Peyer's patch (tissue), 4 donors: ENCODE measurements around the gene FGGY.

ENCODE experiments used
- POLR2A ChIP-seq, 2 donors: fragments of 450-650 bp; IDR thresholded peaks; one replicate each; pipeline ENCODE4 v1.5.1; 2017; ENCODE audit warnings: antibody characterized with exemption in 2 of 2, mild to moderate bottlenecking in 2 of 2, moderate library complexity in 2 of 2
- TF ChIP-seq, protein P1 (sequence below), 6 experiments: fragments of 450-650 bp in 4 of 6; fragments of 200-600 bp in 2 of 6; sonication (generic) in 1 of 6; IDR thresholded peaks; one replicate each; pipeline ENCODE4 v1.5.1; 2017 to 2019; ENCODE audit warnings: antibody characterized with exemption in 6 of 6, mild to moderate bottlenecking in 3 of 6, moderate library complexity in 1 of 6

DNA sequence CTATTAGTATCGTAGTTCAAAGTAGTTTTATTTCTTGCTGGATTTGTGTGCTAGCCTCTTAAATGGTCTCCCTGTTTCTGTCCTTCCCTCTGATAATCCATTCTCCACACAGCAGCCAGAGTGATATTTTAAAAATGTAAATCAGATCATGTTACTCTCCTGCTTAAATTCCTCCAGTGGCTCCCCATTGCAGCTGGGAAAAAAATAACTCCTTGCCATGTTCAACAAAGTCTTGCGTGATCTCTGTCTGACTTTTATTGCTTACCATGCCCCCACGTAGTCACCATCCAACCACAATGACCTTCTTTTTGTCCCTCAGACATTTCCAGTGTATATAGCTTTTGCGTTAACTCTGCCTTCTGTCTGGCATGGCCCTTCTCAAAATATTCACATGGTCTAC is 178.8 kb downstream of the FGGY start:
- TF ChIP-seq, protein P1, sequence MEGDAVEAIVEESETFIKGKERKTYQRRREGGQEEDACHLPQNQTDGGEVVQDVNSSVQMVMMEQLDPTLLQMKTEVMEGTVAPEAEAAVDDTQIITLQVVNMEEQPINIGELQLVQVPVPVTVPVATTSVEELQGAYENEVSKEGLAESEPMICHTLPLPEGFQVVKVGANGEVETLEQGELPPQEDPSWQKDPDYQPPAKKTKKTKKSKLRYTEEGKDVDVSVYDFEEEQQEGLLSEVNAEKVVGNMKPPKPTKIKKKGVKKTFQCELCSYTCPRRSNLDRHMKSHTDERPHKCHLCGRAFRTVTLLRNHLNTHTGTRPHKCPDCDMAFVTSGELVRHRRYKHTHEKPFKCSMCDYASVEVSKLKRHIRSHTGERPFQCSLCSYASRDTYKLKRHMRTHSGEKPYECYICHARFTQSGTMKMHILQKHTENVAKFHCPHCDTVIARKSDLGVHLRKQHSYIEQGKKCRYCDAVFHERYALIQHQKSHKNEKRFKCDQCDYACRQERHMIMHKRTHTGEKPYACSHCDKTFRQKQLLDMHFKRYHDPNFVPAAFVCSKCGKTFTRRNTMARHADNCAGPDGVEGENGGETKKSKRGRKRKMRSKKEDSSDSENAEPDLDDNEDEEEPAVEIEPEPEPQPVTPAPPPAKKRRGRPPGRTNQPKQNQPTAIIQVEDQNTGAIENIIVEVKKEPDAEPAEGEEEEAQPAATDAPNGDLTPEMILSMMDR (IDR thresholded peaks at IDR 0.05), result no peak
- no peak for TF ChIP-seq POLR2A (IDR thresholded peaks at IDR 0.05)
